ENCODE data around the gene AP3B2.

The AP3B2 gene

GRCh38 chr15:82742134-82742533, 32.5 kb upstream of the AP3B2 start:
- H3K4me3 ChIP-seq (ENCODE audit: low read depth, low read length) = no peak overlapping the region
- no peak for TF ChIP-seq CTCF (IDR thresholded peaks at IDR 0.05; ENCODE audit: borderline replicate concordance, insufficient read depth, low read depth, low read length)

- no peak overlapping the region for H3K4me3 ChIP-seq (ENCODE audit: low read depth, low read length)
- TF ChIP-seq CTCF (IDR thresholded peaks at IDR 0.05; ENCODE audit: borderline replicate concordance, insufficient read depth, low read depth, low read length) = no peak
Observed at GRCh38 chr15:82739086-82739485, 29.4 kb upstream of the AP3B2 start.

GRCh38 chr15:82737975-82738374, 28.3 kb upstream of the AP3B2 start:
- no peak overlapping the region for H3K4me3 ChIP-seq (ENCODE audit: low read depth, low read length)
- TF ChIP-seq CTCF (IDR thresholded peaks at IDR 0.05; ENCODE audit: borderline replicate concordance, insufficient read depth, low read depth, low read length) = no peak

- TF ChIP-seq CTCF (IDR thresholded peaks at IDR 0.05; ENCODE audit: borderline replicate concordance, insufficient read depth, low read depth, low read length) = no peak
- no peak overlapping the region for H3K4me3 ChIP-seq (ENCODE audit: low read depth, low read length)
Observed at GRCh38 chr15:82731527-82731926, 21.9 kb upstream of the AP3B2 start.

GRCh38 chr15:82730022-82730530, 20.4 kb upstream of the AP3B2 start:
- TF ChIP-seq CTCF (IDR thresholded peaks at IDR 0.05; ENCODE audit: borderline replicate concordance, insufficient read depth, low read depth, low read length) = no peak
- H3K4me3 ChIP-seq (ENCODE audit: low read depth, low read length) = no peak overlapping the region

GRCh38 chr15:82726816-82727215, 17.1 kb upstream of the AP3B2 start:
- TF ChIP-seq CTCF (IDR thresholded peaks at IDR 0.05; ENCODE audit: borderline replicate concordance, insufficient read depth, low read depth, low read length) = no peak
- H3K4me3 ChIP-seq (ENCODE audit: low read depth, low read length) = no peak overlapping the region

- H3K4me3 ChIP-seq (ENCODE audit: low read depth, low read length) = no peak overlapping the region
- TF ChIP-seq CTCF (IDR thresholded peaks at IDR 0.05; ENCODE audit: borderline replicate concordance, insufficient read depth, low read depth, low read length) = no peak
Observed at GRCh38 chr15:82715003-82715402, 5.3 kb upstream of the AP3B2 start.

Data from GM12875 (cell line).